Activated CD8-positive, alpha-beta T cell treated with anti-CD3 and anti-CD28 coated beads for 36 hours (primary cell): ENCODE results near the gene JAGN1. TPM values are rescaled to one million over a fixed set of nuclear protein-coding genes. Genes with fewer than 3 reads are reported as not detected.

ENCODE experiments used
- ATAC-seq: fragments of 200-7000 bp; cut with Tn5 transposase; one replicate; pipeline ENCODE4 v1.10.0; 2021; ENCODE audit warnings: mild to moderate bottlenecking, moderate library complexity
- CTCF ChIA-PET: fragments of 350-600 bp; sonication (Branson Sonifier 250); formaldehyde crosslinking; loops from one replicate; lab custom pipeline; 2021; ENCODE audit warnings: antibody characterized with exemption; lab: Charles Lee
- POLR2A ChIA-PET: fragments of 350-600 bp; sonication (Branson Sonifier 250); formaldehyde crosslinking; loops from one replicate; lab custom pipeline; 2021; ENCODE audit warnings: antibody characterized with exemption; lab: Charles Lee
- DNase-seq: peaks from one replicate; pipeline ENCODE4 v3.0.0-alpha.2; 2020
- H3K27ac Mint-ChIP-seq: one replicate; pipeline ENCODE4 v1.8.0; 2021; ENCODE audit warnings: mild to moderate bottlenecking, mixed read lengths
- H3K27me3 Mint-ChIP-seq: one replicate; pipeline ENCODE4 v1.8.0; 2021; ENCODE audit warnings: mixed read lengths
- H3K36me3 Mint-ChIP-seq: one replicate; pipeline ENCODE4 v1.8.0; 2021; ENCODE audit warnings: low read depth, mixed read lengths
- H3K4me1 Mint-ChIP-seq: one replicate; pipeline ENCODE4 v1.8.0; 2021; ENCODE audit warnings: low read depth, mixed read lengths
- H3K4me3 Mint-ChIP-seq: one replicate; pipeline ENCODE4 v1.8.0; 2021; ENCODE audit warnings: mild to moderate bottlenecking, moderate library complexity, mixed read lengths
- H3K9me3 Mint-ChIP-seq: one replicate; pipeline ENCODE4 v1.8.0; 2021; ENCODE audit warnings: mixed read lengths
- CTCF ChIP-seq: fragments of 200-600 bp; IDR thresholded peaks from one replicate; pipeline ENCODE4 v1.8.0; 2022; ENCODE audit warnings: antibody characterized with exemption, mild to moderate bottlenecking
- intact Hi-C: fragments of 100-400 bp; cut with micrococcal nuclease; formaldehyde crosslinking; loops from one replicate; pipeline ENCODE4 v1.10.0; 2022
- total RNA-seq, 2 experiments: library from RNA; stranded (reverse); gene quantifications; one replicate each; pipeline ENCODE4 v1.2.3, GENCODE V29; 2021

Gene JAGN1
- total RNA-seq, 2 experiments from 2014 or later = 29.7 to 30.3 TPM

- Mint-ChIP-seq H3K27me3 (no peaks in the 10 kb centered on the region), H3K9me3 (no peaks in the 10 kb centered on the region), H3K4me1 (peaks cover 32% of the 10 kb centered on the region), H3K27ac (peak overlapping the region; percentile 91), H3K4me3 (peak overlapping the region; percentile 83), H3K36me3 (peaks cover 1% of the 10 kb centered on the region)
- no peak for TF ChIP-seq CTCF
- ChIA-PET CTCF (interaction anchor here (0.8 to 5.9 kb wide), 12 partner anchors 10 to 201 kb away, joined by 3 to 46 read pairs (median 10); no protein-coding TSS in a partner anchor), POLR2A (interaction anchor here (0.6 to 6.9 kb wide), 7 partner anchors 8 to 203 kb away, joined by 3 to 57 read pairs (median 7); partner anchors contain the start of genes BRPF1, EMC3, JAGN1 and PRRT3)
- peak; percentile 36 for DNase-seq
- intact Hi-C loops = loop anchor here (5.0 kb wide), 1 partner anchor 87 kb away; no protein-coding TSS in a partner anchor
- ATAC-seq = no peak
Measured at GRCh38 chr3:9934235-9934621, 43.8 kb downstream of the JAGN1 start.

GRCh38 chr3:9934993-9935392 is 44.6 kb downstream of the JAGN1 start:
- H3K4me1 Mint-ChIP-seq = peaks cover 32% of the 10 kb centered on the region

GRCh38 chr3:9935966-9936510 is 45.6 kb downstream of the JAGN1 start:
- CTCF ChIA-PET = interaction anchor here (5.7 kb wide), 1 partner anchor 10 kb away, joined by 42 read pairs; no protein-coding TSS in a partner anchor
- intact Hi-C loops = no loop called here
- no peak for TF ChIP-seq CTCF
- POLR2A ChIA-PET = interaction anchor here (1.2 to 6.9 kb wide), 3 partner anchors 8 to 42 kb away, joined by 7 to 57 read pairs (median 36); partner anchors contain the start of genes JAGN1 and PRRT3
- Mint-ChIP-seq H3K4me1 (peaks cover 32% of the 10 kb centered on the region), H3K4me3 (no peak overlapping the region), H3K36me3 (peaks cover 1% of the 10 kb centered on the region), H3K27me3 (no peaks in the 10 kb centered on the region), H3K9me3 (no peaks in the 10 kb centered on the region), H3K27ac (no peak overlapping the region)
- ATAC-seq (no peak), DNase-seq (no peak)

More at GRCh38 chr3:9934993-9935392, 44.6 kb downstream of the JAGN1 start:
- TF ChIP-seq CTCF = no peak
- no peaks in the 10 kb centered on the region for H3K9me3 Mint-ChIP-seq
- H3K36me3 Mint-ChIP-seq = peaks cover 1% of the 10 kb centered on the region
- intact Hi-C loops = loop anchor here (5.0 kb wide), 1 partner anchor 88 kb away; no protein-coding TSS in a partner anchor
- ChIA-PET CTCF (interaction anchor here (1.1 to 5.9 kb wide), 6 partner anchors 9 to 86 kb away, joined by 3 to 46 read pairs (median 9); no protein-coding TSS in a partner anchor), POLR2A (interaction anchor here (1.2 to 6.9 kb wide), 5 partner anchors 9 to 52 kb away, joined by 7 to 57 read pairs (median 13); partner anchors contain the start of genes EMC3, JAGN1 and PRRT3)
- H3K27me3 Mint-ChIP-seq = no peaks in the 10 kb centered on the region
- no peak for ATAC-seq
- H3K4me3 Mint-ChIP-seq = peak overlapping the region; percentile 83
- H3K27ac Mint-ChIP-seq = peak overlapping the region; percentile 11
- no peak for DNase-seq

GRCh38 chr3:9937486-9938238 is 47.3 kb downstream of the JAGN1 start:
- CTCF ChIA-PET = interaction anchor here (1.3 kb wide), 1 partner anchor 9 kb away, joined by 4 read pairs; no protein-coding TSS in a partner anchor
- Mint-ChIP-seq H3K9me3 (no peaks in the 10 kb centered on the region), H3K36me3 (peaks cover 1% of the 10 kb centered on the region), H3K4me3 (no peak overlapping the region), H3K4me1 (peaks cover 23% of the 10 kb centered on the region), H3K27me3 (no peaks in the 10 kb centered on the region), H3K27ac (no peak overlapping the region)
- TF ChIP-seq CTCF = no peak
- no peak for DNase-seq
- intact Hi-C loops = no loop called here
- POLR2A ChIA-PET = no interaction called here
- no peak for ATAC-seq
